Central memory CD4-positive, alpha-beta T cell (primary cell): Measurements from ENCODE around the gene NFXL1.

ENCODE experiments used
- DNase-seq: peaks from one replicate; pipeline ENCODE4 v3.0.0; 2022

The NFXL1 gene

GRCh38 chr4:47830265-47831025 lies 83.9 kb downstream of the NFXL1 start:
- no peak for DNase-seq

- DNase-seq, result no peak
Measured at GRCh38 chr4:47829438-47829837, 84.9 kb downstream of the NFXL1 start.

GRCh38 chr4:47827343-47828047 lies 86.9 kb downstream of the NFXL1 start:
- no peak for DNase-seq

- no peak for DNase-seq
Measured at GRCh38 chr4:47824840-47825239, 89.5 kb downstream of the NFXL1 start.

- DNase-seq, result no peak
Measured at GRCh38 chr4:47819178-47819577, 95.2 kb downstream of the NFXL1 start.

- DNase-seq, result no peak
Measured at GRCh38 chr4:47817275-47817674, 97.1 kb downstream of the NFXL1 start.

GRCh38 chr4:47816748-47817147 lies 97.6 kb downstream of the NFXL1 start:
- no peak for DNase-seq

GRCh38 chr4:47814618-47815295 lies 99.6 kb downstream of the NFXL1 start:
- no peak for DNase-seq

- no peak for DNase-seq
Measured at GRCh38 chr4:47809654-47810203, 104.7 kb downstream of the NFXL1 start.

- no peak for DNase-seq
Measured at GRCh38 chr4:47804598-47804997, 109.8 kb downstream of the NFXL1 start.

GRCh38 chr4:47801481-47802002 lies 112.8 kb downstream of the NFXL1 start:
- DNase-seq, result no peak

- DNase-seq, result no peak
Measured at GRCh38 chr4:47798165-47798564, 116.2 kb downstream of the NFXL1 start.
